ENCODE measurements around the gene PRDM16. TPM values are rescaled to one million over a fixed set of nuclear protein-coding genes. Genes with fewer than 3 reads are reported as not detected.

PRDM16 gene
- total and polyA plus RNA-seq, 2 of the 13 experiments (the other 11 are each of a cell fraction or from before 2014, with no cell fraction given) = 0.15 to 0.81 TPM

DNA sequence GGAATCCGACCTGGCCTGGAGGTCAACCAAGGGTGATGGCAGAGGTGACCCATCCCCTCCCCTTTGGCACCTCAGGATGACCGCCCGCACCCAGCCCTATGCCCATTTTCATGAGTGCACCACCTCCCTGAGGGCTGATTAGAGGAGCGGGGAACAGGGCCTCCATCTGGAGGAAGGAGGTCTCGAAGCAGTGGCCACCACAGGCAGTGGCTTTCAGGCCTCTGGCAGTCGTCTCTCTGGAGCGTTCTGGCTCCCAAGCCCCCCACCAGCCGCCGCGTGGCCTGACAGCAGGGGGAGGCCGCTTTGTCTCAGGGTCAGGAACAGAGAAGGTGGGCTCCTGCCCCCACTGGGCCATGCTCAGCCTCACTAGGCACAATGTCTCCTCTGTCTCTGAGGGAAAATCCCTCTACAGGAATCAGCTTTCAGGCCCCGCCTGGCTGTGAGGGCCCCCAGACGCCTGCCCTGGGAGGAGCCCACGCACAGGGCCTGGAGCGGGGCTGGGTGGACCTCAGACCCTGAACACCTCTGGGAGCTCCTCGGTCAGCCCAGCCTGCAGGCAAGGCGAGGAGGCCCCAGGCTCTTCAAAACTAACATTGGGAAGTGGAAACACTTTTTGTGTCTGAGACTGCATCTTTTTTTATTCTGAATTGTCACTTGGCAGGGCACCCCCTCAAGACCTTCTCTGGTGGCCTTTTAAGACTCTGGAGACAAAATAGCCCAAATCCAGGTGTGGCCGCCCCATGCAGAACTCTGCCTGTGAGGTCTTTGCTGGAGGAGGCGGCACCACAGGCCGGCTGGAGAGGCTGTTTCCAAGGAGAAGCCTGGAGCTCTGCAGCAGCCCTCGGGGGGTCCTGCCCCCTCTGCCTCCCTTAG lies 257.7 kb downstream of the PRDM16 start (continued):
- TF ChIP-seq, protein P1, sequence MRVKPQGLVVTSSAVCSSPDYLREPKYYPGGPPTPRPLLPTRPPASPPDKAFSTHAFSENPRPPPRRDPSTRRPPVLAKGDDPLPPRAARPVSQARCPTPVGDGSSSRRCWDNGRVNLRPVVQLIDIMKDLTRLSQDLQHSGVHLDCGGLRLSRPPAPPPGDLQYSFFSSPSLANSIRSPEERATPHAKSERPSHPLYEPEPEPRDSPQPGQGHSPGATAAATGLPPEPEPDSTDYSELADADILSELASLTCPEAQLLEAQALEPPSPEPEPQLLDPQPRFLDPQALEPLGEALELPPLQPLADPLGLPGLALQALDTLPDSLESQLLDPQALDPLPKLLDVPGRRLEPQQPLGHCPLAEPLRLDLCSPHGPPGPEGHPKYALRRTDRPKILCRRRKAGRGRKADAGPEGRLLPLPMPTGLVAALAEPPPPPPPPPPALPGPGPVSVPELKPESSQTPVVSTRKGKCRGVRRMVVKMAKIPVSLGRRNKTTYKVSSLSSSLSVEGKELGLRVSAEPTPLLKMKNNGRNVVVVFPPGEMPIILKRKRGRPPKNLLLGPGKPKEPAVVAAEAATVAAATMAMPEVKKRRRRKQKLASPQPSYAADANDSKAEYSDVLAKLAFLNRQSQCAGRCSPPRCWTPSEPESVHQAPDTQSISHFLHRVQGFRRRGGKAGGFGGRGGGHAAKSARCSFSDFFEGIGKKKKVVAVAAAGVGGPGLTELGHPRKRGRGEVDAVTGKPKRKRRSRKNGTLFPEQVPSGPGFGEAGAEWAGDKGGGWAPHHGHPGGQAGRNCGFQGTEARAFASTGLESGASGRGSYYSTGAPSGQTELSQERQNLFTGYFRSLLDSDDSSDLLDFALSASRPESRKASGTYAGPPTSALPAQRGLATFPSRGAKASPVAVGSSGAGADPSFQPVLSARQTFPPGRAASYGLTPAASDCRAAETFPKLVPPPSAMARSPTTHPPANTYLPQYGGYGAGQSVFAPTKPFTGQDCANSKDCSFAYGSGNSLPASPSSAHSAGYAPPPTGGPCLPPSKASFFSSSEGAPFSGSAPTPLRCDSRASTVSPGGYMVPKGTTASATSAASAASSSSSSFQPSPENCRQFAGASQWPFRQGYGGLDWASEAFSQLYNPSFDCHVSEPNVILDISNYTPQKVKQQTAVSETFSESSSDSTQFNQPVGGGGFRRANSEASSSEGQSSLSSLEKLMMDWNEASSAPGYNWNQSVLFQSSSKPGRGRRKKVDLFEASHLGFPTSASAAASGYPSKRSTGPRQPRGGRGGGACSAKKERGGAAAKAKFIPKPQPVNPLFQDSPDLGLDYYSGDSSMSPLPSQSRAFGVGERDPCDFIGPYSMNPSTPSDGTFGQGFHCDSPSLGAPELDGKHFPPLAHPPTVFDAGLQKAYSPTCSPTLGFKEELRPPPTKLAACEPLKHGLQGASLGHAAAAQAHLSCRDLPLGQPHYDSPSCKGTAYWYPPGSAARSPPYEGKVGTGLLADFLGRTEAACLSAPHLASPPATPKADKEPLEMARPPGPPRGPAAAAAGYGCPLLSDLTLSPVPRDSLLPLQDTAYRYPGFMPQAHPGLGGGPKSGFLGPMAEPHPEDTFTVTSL (CRISPR knock-in tag; IDR thresholded peaks at IDR 0.05; ENCODE audit: borderline replicate concordance) = no peak
- TF ChIP-seq YEATS2 (CRISPR knock-in tag; IDR thresholded peaks at IDR 0.05; ENCODE audit: borderline replicate concordance) = peak; percentile 54; the same call in 1 of the 2 replicates
- TF ChIP-seq ZKSCAN5 (CRISPR knock-in tag; IDR thresholded peaks at IDR 0.05) = no peak
- TF ChIP-seq, protein P2, sequence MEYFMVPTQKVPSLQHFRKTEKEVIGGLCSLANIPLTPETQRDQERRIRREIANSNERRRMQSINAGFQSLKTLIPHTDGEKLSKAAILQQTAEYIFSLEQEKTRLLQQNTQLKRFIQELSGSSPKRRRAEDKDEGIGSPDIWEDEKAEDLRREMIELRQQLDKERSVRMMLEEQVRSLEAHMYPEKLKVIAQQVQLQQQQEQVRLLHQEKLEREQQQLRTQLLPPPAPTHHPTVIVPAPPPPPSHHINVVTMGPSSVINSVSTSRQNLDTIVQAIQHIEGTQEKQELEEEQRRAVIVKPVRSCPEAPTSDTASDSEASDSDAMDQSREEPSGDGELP (IDR thresholded peaks at IDR 0.05; ENCODE audit: borderline replicate concordance, low read depth) = peak; percentile 76; the same call in 1 of the 2 replicates
- no peak for TF ChIP-seq NFAT5 (CRISPR knock-in tag; IDR thresholded peaks at IDR 0.05)
- TF ChIP-seq YY1 (IDR thresholded peaks at IDR 0.05; ENCODE audit: insufficient read depth, insufficient replicate concordance, low read depth, low read length) = peak; percentile 18
- TF ChIP-seq, protein P3, sequence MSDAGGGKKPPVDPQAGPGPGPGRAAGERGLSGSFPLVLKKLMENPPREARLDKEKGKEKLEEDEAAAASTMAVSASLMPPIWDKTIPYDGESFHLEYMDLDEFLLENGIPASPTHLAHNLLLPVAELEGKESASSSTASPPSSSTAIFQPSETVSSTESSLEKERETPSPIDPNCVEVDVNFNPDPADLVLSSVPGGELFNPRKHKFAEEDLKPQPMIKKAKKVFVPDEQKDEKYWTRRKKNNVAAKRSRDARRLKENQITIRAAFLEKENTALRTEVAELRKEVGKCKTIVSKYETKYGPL (CRISPR knock-in tag; IDR thresholded peaks at IDR 0.05) = no peak
- no peak for TF ChIP-seq ZNF552 (CRISPR knock-in tag; IDR thresholded peaks at IDR 0.05; ENCODE audit: borderline replicate concordance)
- no peak for TF ChIP-seq ISX (CRISPR knock-in tag; conservative IDR thresholded peaks at IDR 0.05)
- TF ChIP-seq ZNF841 (CRISPR knock-in tag; IDR thresholded peaks at IDR 0.05; ENCODE audit: borderline replicate concordance) = no peak
- TF ChIP-seq ZNF570 (CRISPR knock-in tag; IDR thresholded peaks at IDR 0.05; ENCODE audit: borderline replicate concordance) = no peak
- no peak for TF ChIP-seq ZNF83 (CRISPR knock-in tag; IDR thresholded peaks at IDR 0.05; ENCODE audit: borderline replicate concordance)
- TF ChIP-seq MED8 (CRISPR knock-in tag; IDR thresholded peaks at IDR 0.05; ENCODE audit: insufficient replicate concordance) = peak; percentile 80
- TF ChIP-seq SRSF9 (IDR thresholded peaks at IDR 0.05; ENCODE audit: borderline replicate concordance, insufficient read depth, low read depth, low read length, poor library complexity, severe bottlenecking) = no peak
- no peak for TF ChIP-seq ZNF546 (CRISPR knock-in tag; conservative IDR thresholded peaks at IDR 0.05)
